ENCODE data around the gene DGKG. TPM values are rescaled to one million over a fixed set of nuclear protein-coding genes. Genes with fewer than 3 reads are reported as not detected.

DGKG gene
- total and polyA plus RNA-seq, 2 of the 8 experiments (the other 6 are each of a cell fraction or from before 2014, with no cell fraction given) = 0.30 to 0.48 TPM

GRCh38 chr3:186239321-186239720, 122.7 kb downstream of the DGKG start:
- peak; percentile 78 for FAIRE-seq
- Histone ChIP-seq H3K79me1 (ENCODE audit: low read depth, low read length) (no peaks in the 10 kb centered on the region), H3K4me1 (replicated peaks in 1 of 4; ENCODE audit: control insufficient read depth in 3 of 4, insufficient read depth in 4 of 4, low read length in 3 of 4) (peaks cover 0 to 6% (median 2%) of the 10 kb centered on the region in 4 experiments; a peak in 3 of 7 replicates), H2BK15ac (ENCODE audit: low read length) (no peak overlapping the region), H4K5ac (ENCODE audit: insufficient read length, low read depth, low read length) (no peak overlapping the region), H2BK12ac (ENCODE audit: low read depth, low read length) (no peak overlapping the region), H3K9me3 (ENCODE audit: insufficient read depth in 2 of 2, low read depth in 1 of 2, low read length in 1 of 2) (no peaks in the 10 kb centered on the region), H3K9ac (replicated peaks in 1 of 4; ENCODE audit: extremely low read depth in 1 of 4, low read depth in 3 of 4, low read length in 3 of 4) (no peak overlapping the region), H2AFZ (ENCODE audit: low read length) (0 out of 2 replicates have a peak overlapping the region, but pooled peaks have one; percentile 28), H3K4me2 (ENCODE audit: insufficient read depth in 1 of 2, low read depth in 2 of 2, low read length in 2 of 2) (no peak overlapping the region), H3K18ac (ENCODE audit: extremely low read depth, low read length) (no peak overlapping the region), H3K79me2 (ENCODE audit: control insufficient read depth in 1 of 2, insufficient read depth in 2 of 2, low read length in 2 of 2) (no peaks in the 10 kb centered on the region), H3K27ac (ENCODE audit: low read depth, low read length) (no peak overlapping the region), H2BK20ac (ENCODE audit: low read length) (no peak overlapping the region), H4K8ac (ENCODE audit: extremely low read depth, insufficient read depth, low read length) (no peak overlapping the region), H3K56ac (replicated peaks; ENCODE audit: insufficient read length, low read depth, low read length) (no peak overlapping the region), H3K4ac (replicated peaks; ENCODE audit: insufficient read length, low read depth, low read length) (no peak overlapping the region), H3K36me3 (ENCODE audit: control insufficient read depth in 2 of 4, insufficient read depth in 4 of 4, low read length in 3 of 4) (no peaks in the 10 kb centered on the region), H3K14ac (ENCODE audit: insufficient read length) (no peak overlapping the region), H4K20me1 (replicated peaks in 1 of 2; ENCODE audit: control insufficient read depth in 1 of 2, insufficient read depth in 2 of 2, low read length in 2 of 2) (no peaks in the 10 kb centered on the region), H3K23me2 (ENCODE audit: low read depth, low read length) (no peaks in the 10 kb centered on the region), H3K27me3 (replicated peaks in 1 of 4; ENCODE audit: control insufficient read depth in 3 of 4, extremely low read depth in 1 of 4, insufficient read depth in 3 of 4, low read length in 3 of 4) (no peaks in the 10 kb centered on the region), H4K91ac (replicated peaks; ENCODE audit: insufficient read length, low read length) (no peak overlapping the region), H3K23ac (ENCODE audit: insufficient read length) (no peak overlapping the region), H2BK5ac (ENCODE audit: low read depth, low read length) (no peak overlapping the region), H2BK120ac (replicated peaks; ENCODE audit: low read depth, low read length) (no peak overlapping the region), H2AK5ac (ENCODE audit: low read depth, low read length) (no peak overlapping the region), H3K4me3 (ENCODE audit: extremely low read depth in 1 of 4, insufficient read depth in 2 of 4, low read depth in 3 of 4, low read length in 4 of 4) (no peak overlapping the region)
- CTCF ChIA-PET (ENCODE audit: partially characterized antibody) = interaction anchor here (0.6 to 10.4 kb wide), 14 partner anchors 10 to 279 kb away, joined by 3 to 156 read pairs (median 5); no protein-coding TSS in a partner anchor
- DNase-seq (ENCODE audit: low read depth in 1 of 2, low spot score in 2 of 2) = no peak
- 86% methylated on average over 10 of the region's 10 CpGs; no CpG with 5 or more reads in 1 of the 2 experiments for WGBS, 2 experiments (ENCODE audit: extremely low coverage in 1 of 2, insufficient coverage in 1 of 2, insufficient read length in 1 of 2, insufficient replicate concordance in 2 of 2, low coverage in 1 of 2, low lambda C conversion rate in 2 of 2, missing lambda C conversion rate in 1 of 2)
- POLR2A ChIA-PET (ENCODE audit: partially characterized antibody) = interaction anchor here (0.7 kb wide), 1 partner anchor 241 kb away, joined by 4 read pairs; no protein-coding TSS in a partner anchor
- no peak for TF ChIP-seq SIX5 (IDR thresholded peaks at IDR 0.05; ENCODE audit: low read depth, low read length)
- TF ChIP-seq E2F6 (IDR thresholded peaks at IDR 0.05) = peak; percentile 16; the same call in 1 of the 2 replicates
- TF ChIP-seq KDM1A (IDR thresholded peaks at IDR 0.05; ENCODE audit: borderline replicate concordance, low read length) = no peak
- TF ChIP-seq CTCF (IDR thresholded peaks at IDR 0.05; ENCODE audit: control extremely low read depth in 1 of 3, insufficient read depth in 1 of 3, low read depth in 1 of 3, low read length in 3 of 3) = peak in 2 of 3 experiments; percentile 49 to 52; a peak in 2 of 4 replicates
- TF ChIP-seq YY1 (IDR thresholded peaks at IDR 0.05; ENCODE audit: low read depth, low read length) = peak; percentile 80
- no peak for TF ChIP-seq MAX (IDR thresholded peaks at IDR 0.05)
- no peak for TF ChIP-seq BCL11A (IDR thresholded peaks at IDR 0.05; ENCODE audit: low read depth in 2 of 2, low read length in 2 of 2)
- TF ChIP-seq SRF (IDR thresholded peaks at IDR 0.05; ENCODE audit: low read depth, low read length) = peak; percentile 77; the same call in 1 of the 2 replicates
- TF ChIP-seq CTBP2 (IDR thresholded peaks at IDR 0.05; ENCODE audit: borderline replicate concordance, insufficient read depth, insufficient read length, low read length) = no peak
